Upper lobe of right lung (tissue), 1 donor: ENCODE data around the gene SEPTIN1. TPM values are rescaled to one million over a fixed set of nuclear protein-coding genes. Genes with fewer than 3 reads are reported as not detected.
"Not testable (repeated sequence)": the region's sequence is repeated elsewhere in the genome, so short reads cannot be mapped to it uniquely, and the experiment has no call there.

Experiments used
- ATAC-seq: fragments of 200-7000 bp; cut with Tn5 transposase; one replicate; pipeline ENCODE4 v1.9.1; 2020; ENCODE audit warnings: mild to moderate bottlenecking, moderate library complexity
- DNase-seq: peaks from one replicate; pipeline ENCODE4 v3.0.0-alpha.2; 2020
- H3K27ac ChIP-seq: fragments of 200-600 bp; one replicate; pipeline ENCODE4 v1.8.0; 2022
- H3K27me3 ChIP-seq: fragments of 200-600 bp; one replicate; pipeline ENCODE4 v1.8.0; 2022; ENCODE audit warnings: mild to moderate bottlenecking
- H3K36me3 ChIP-seq: fragments of 200-600 bp; one replicate; pipeline ENCODE4 v1.8.0; 2022
- H3K4me1 ChIP-seq: fragments of 200-600 bp; one replicate; pipeline ENCODE4 v1.8.0; 2022
- H3K4me3 ChIP-seq: fragments of 200-600 bp; one replicate; pipeline ENCODE4 v1.8.0; 2022; ENCODE audit warnings: mild to moderate bottlenecking
- H3K9me3 ChIP-seq: fragments of 200-600 bp; one replicate; pipeline ENCODE4 v1.8.0; 2022
- CTCF ChIP-seq: fragments of 200-600 bp; IDR thresholded peaks from one replicate; pipeline ENCODE4 v1.8.0; 2022; ENCODE audit warnings: antibody characterized with exemption
- intact Hi-C: fragments of 100-400 bp; cut with DNase I; formaldehyde crosslinking; loops from one replicate; pipeline ENCODE4 v1.11.0; 2022
- total RNA-seq: library from RNA; stranded (reverse); fragmentation: NEBNext Ultra II Directional; extraction: Animal tissue kit (Norgen Biotek cat#: 25700); gene quantifications from one replicate; pipeline ENCODE4 v1.2.1, GENCODE V29; 2021
- donor health status: DM: no; HTN: yes; CAD: no; lungs with severe emphysema.

The SEPTIN1 gene
- total RNA-seq, 1 donor from 2014 or later, result 8.6 TPM

GRCh38 chr16:30348113-30348512 is 34.2 kb downstream of the SEPTIN1 start:
- no peak overlapping the region for H3K27ac ChIP-seq
- TF ChIP-seq CTCF, result no peak
- no peak overlapping the region for H3K4me3 ChIP-seq
- peaks cover 12% of the 10 kb centered on the region for H3K4me1 ChIP-seq
- intact Hi-C loops, result no loop called here
- peaks cover 31% of the 10 kb centered on the region for H3K36me3 ChIP-seq
- no peaks in the 10 kb centered on the region for H3K27me3 ChIP-seq
- ATAC-seq (no peak), DNase-seq (no peak)
- H3K9me3 ChIP-seq, result no peaks in the 10 kb centered on the region

- TF ChIP-seq CTCF, result no peak
Measured at GRCh38 chr16:30346286-30346685, 36.1 kb downstream of the SEPTIN1 start.

GRCh38 chr16:30343491-30343820 is 38.9 kb downstream of the SEPTIN1 start:
- intact Hi-C loops, DNase-seq, H3K36me3 ChIP-seq, H3K27me3 ChIP-seq, H3K27ac ChIP-seq, H3K4me3 ChIP-seq, ATAC-seq, H3K9me3 ChIP-seq, H3K4me1 ChIP-seq: not testable (repeated sequence)

More at GRCh38 chr16:30346286-30346685, 36.1 kb downstream of the SEPTIN1 start:
- H3K27ac ChIP-seq, result no peak overlapping the region
- no peaks in the 10 kb centered on the region for H3K9me3 ChIP-seq
- DNase-seq (no peak), ATAC-seq (no peak)
- intact Hi-C loops, result no loop called here
- no peaks in the 10 kb centered on the region for H3K27me3 ChIP-seq
- H3K36me3 ChIP-seq, result peaks cover 12% of the 10 kb centered on the region
- no peaks in the 10 kb centered on the region for H3K4me1 ChIP-seq
- no peak overlapping the region for H3K4me3 ChIP-seq

- no peaks in the 10 kb centered on the region for H3K36me3 ChIP-seq
- H3K27me3 ChIP-seq, result no peaks in the 10 kb centered on the region
- no peak overlapping the region for H3K4me3 ChIP-seq
- no peak overlapping the region for H3K27ac ChIP-seq
- no peaks in the 10 kb centered on the region for H3K4me1 ChIP-seq
- intact Hi-C loops, result no loop called here
- DNase-seq (peak; percentile 57), ATAC-seq (peak; percentile 10)
- no peaks in the 10 kb centered on the region for H3K9me3 ChIP-seq
- TF ChIP-seq CTCF, result no peak
Measured at GRCh38 chr16:30342751-30343490, 39.4 kb downstream of the SEPTIN1 start.

GRCh38 chr16:30341971-30342370 is 40.4 kb downstream of the SEPTIN1 start:
- DNase-seq, H3K4me3 ChIP-seq, ATAC-seq, H3K27ac ChIP-seq, H3K9me3 ChIP-seq, H3K27me3 ChIP-seq, H3K36me3 ChIP-seq, H3K4me1 ChIP-seq, intact Hi-C loops: not testable (repeated sequence)

GRCh38 chr16:30340621-30341020 is 41.7 kb downstream of the SEPTIN1 start:
- H3K27me3 ChIP-seq, result no peaks in the 10 kb centered on the region
- no peaks in the 10 kb centered on the region for H3K9me3 ChIP-seq
- no peaks in the 10 kb centered on the region for H3K36me3 ChIP-seq
- no peak overlapping the region for H3K4me3 ChIP-seq
- DNase-seq (no peak), ATAC-seq (no peak)
- H3K4me1 ChIP-seq, result no peaks in the 10 kb centered on the region
- H3K27ac ChIP-seq, result no peak overlapping the region
- no peak for TF ChIP-seq CTCF
- intact Hi-C loops, result no loop called here

- H3K4me1 ChIP-seq, H3K4me3 ChIP-seq, ATAC-seq, DNase-seq, H3K36me3 ChIP-seq, H3K9me3 ChIP-seq, H3K27ac ChIP-seq, H3K27me3 ChIP-seq, intact Hi-C loops: not testable (repeated sequence)
Measured at GRCh38 chr16:30338715-30339114, 43.6 kb downstream of the SEPTIN1 start.

GRCh38 chr16:30337964-30338357 is 44.4 kb downstream of the SEPTIN1 start:
- H3K36me3 ChIP-seq, H3K27ac ChIP-seq, intact Hi-C loops, DNase-seq, H3K27me3 ChIP-seq, H3K9me3 ChIP-seq, ATAC-seq, H3K4me3 ChIP-seq, H3K4me1 ChIP-seq: not testable (repeated sequence)
